Natural killer cell (primary cell): ENCODE data around the gene CMIP. TPM values are rescaled to one million over a fixed set of nuclear protein-coding genes. Genes with fewer than 3 reads are reported as not detected.

Source experiments
- ATAC-seq, 3 donors: fragments of 150-1000 bp in 2 of 3; fragments of 200-7000 bp in 1 of 3; cut with Tn5 transposase; 1 replicate in 1 of 3; 2 replicates in 2 of 3; pipeline ENCODE4 v1.10.0; 2021; ENCODE audit warnings: mild to moderate bottlenecking in 2 of 3, moderate library complexity in 2 of 3
- DNase-seq, 2 donors: peaks; one replicate each; pipeline versions ENCODE4 v3.0.0 to v3.0.0-alpha.2; 2013 to 2021; ENCODE audit warnings: mixed read lengths in 1 of 2
- H3K27ac ChIP-seq: one replicate; pipeline ENCODE4 v1.5.1; 2013; ENCODE audit warnings: mild to moderate bottlenecking, low read length
- H3K27me3 ChIP-seq: one replicate; pipeline ENCODE4 v1.6.1; 2013; ENCODE audit warnings: low read length; ENCODE audit not compliant: control insufficient read depth, insufficient read depth
- H3K36me3 ChIP-seq: one replicate; pipeline ENCODE4 v1.6.1; 2013; ENCODE audit warnings: low read length; ENCODE audit not compliant: control insufficient read depth, insufficient read depth
- H3K4me1 ChIP-seq: one replicate; pipeline ENCODE4 v1.6.1; 2013; ENCODE audit warnings: low read length; ENCODE audit not compliant: control insufficient read depth, insufficient read depth
- H3K4me3 ChIP-seq: one replicate; pipeline ENCODE4 v1.5.1; 2013; ENCODE audit warnings: low read length
- H3K9me3 ChIP-seq: one replicate; pipeline ENCODE4 v1.6.1; 2013; ENCODE audit warnings: low read length; ENCODE audit not compliant: control insufficient read depth, insufficient read depth
- H3K27ac Mint-ChIP-seq, 2 donors: one replicate each; pipeline ENCODE4 v1.8.0; 2022; ENCODE audit warnings: mild to moderate bottlenecking in 2 of 2, mixed read lengths in 2 of 2, moderate library complexity in 1 of 2
- H3K27me3 Mint-ChIP-seq, 2 donors: one replicate each; pipeline ENCODE4 v1.8.0; 2022; ENCODE audit warnings: low read depth in 2 of 2, mixed read lengths in 2 of 2
- H3K36me3 Mint-ChIP-seq: one replicate; pipeline ENCODE4 v1.8.0; 2022; ENCODE audit warnings: mixed read lengths
- H3K4me1 Mint-ChIP-seq, 2 donors: one replicate each; pipeline ENCODE4 v1.8.0; 2022; ENCODE audit warnings: mixed read lengths in 2 of 2
- H3K4me3 Mint-ChIP-seq: one replicate; pipeline ENCODE4 v1.8.0; 2022; ENCODE audit warnings: mild to moderate bottlenecking, moderate library complexity, mixed read lengths
- H3K9me3 Mint-ChIP-seq, 2 donors: one replicate each; pipeline ENCODE4 v1.8.0; 2022; ENCODE audit warnings: mixed read lengths in 2 of 2
- CTCF ChIP-seq: fragments of 200-600 bp; IDR thresholded peaks from one replicate; pipeline ENCODE4 v1.8.0; 2022; ENCODE audit warnings: antibody characterized with exemption
- WGBS: methylation state at CpG from one replicate; pipeline ENCODE4 v1.1.7; 2013; ENCODE audit warnings: missing lambda C conversion rate; ENCODE audit not compliant: insufficient coverage; 5-methylcytosine and 5-hydroxymethylcytosine counted together
- intact Hi-C: fragments of 100-400 bp; cut with micrococcal nuclease; formaldehyde crosslinking; loops from one replicate; pipeline ENCODE4 v1.14.2; 2022
- total RNA-seq, 4 donors: library from RNA; stranded (reverse); fragments of 120-200 nt in 1 of 4; gene quantifications; one replicate each; pipeline versions ENCODE4 v1.2.3 to v1.2.4, GENCODE V29; 2013 to 2022

Gene CMIP
- total RNA-seq, 3 donors from 2014 or later (not counting 1 experiment from before 2014, with no cell fraction given): 88.2 to 115 (median 91.5) TPM

- Histone ChIP-seq H3K4me3 (no peak overlapping the region), H3K36me3 (peaks cover 2% of the 10 kb centered on the region), H3K4me1 (peaks cover 9% of the 10 kb centered on the region), H3K27me3 (no peaks in the 10 kb centered on the region), H3K27ac (no peak overlapping the region), H3K9me3 (no peaks in the 10 kb centered on the region)
- Mint-ChIP-seq H3K4me1 (peaks cover 47 to 66% of the 10 kb centered on the region in 2 donors), H3K9me3 (peaks cover 0 to 2% of the 10 kb centered on the region in 2 donors), H3K27ac (no peak overlapping the region), H3K36me3 (no peaks in the 10 kb centered on the region), H3K27me3 (no peaks in the 10 kb centered on the region), H3K4me3 (no peak overlapping the region)
- no CpG with 5 or more reads among the region's 1 CpG for WGBS
- no peak for ATAC-seq
- intact Hi-C loops: no loop called here
- DNase-seq: no peak
- no peak for TF ChIP-seq CTCF
Observed at GRCh38 chr16:81646561-81646960, 202.0 kb downstream of the CMIP start.

DNA sequence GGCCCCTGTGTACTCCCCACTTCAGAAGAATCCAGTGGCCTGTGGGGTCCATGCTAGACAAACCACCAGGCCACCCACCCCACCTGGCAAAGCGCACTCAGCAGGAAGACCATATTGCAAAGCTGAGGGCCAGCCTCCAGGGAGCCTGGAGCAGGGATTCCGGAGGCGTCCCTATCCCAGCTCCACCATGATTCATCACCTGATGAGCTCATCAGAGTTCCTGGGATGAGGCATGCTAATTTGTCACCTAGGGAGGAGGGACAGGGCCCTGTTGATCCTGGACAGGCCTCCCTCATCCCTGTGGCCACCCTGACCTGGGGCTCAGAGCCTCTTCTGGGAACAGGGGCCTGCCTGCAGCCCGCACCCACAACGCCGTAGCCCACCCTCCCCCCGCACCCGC, 202.9 kb downstream of the CMIP start:
- no peak for TF ChIP-seq CTCF
- H3K36me3 Mint-ChIP-seq: no peaks in the 10 kb centered on the region
- H3K27me3 ChIP-seq: no peaks in the 10 kb centered on the region
- H3K9me3 Mint-ChIP-seq: peaks cover 0 to 2% of the 10 kb centered on the region in 2 donors
- no peaks in the 10 kb centered on the region for H3K9me3 ChIP-seq
- peaks cover 37 to 57% of the 10 kb centered on the region in 2 donors for H3K4me1 Mint-ChIP-seq
- intact Hi-C loops: no loop called here
- no peaks in the 10 kb centered on the region for H3K27me3 Mint-ChIP-seq
- no peak overlapping the region for H3K27ac Mint-ChIP-seq
- WGBS: 97% methylated on average over 6 of the region's 8 CpGs
- H3K36me3 ChIP-seq: peaks cover 6% of the 10 kb centered on the region
- H3K4me1 ChIP-seq: peaks cover 7% of the 10 kb centered on the region
- DNase-seq (no peak), ATAC-seq (no peak)
- no peak overlapping the region for H3K4me3 ChIP-seq
- H3K4me3 Mint-ChIP-seq: no peak overlapping the region
- H3K27ac ChIP-seq: no peak overlapping the region

- Histone ChIP-seq H3K27me3 (no peaks in the 10 kb centered on the region), H3K27ac (no peak overlapping the region), H3K4me3 (no peak overlapping the region), H3K9me3 (no peaks in the 10 kb centered on the region), H3K36me3 (peaks cover 24% of the 10 kb centered on the region), H3K4me1 (no peaks in the 10 kb centered on the region)
- no peak for ATAC-seq
- Mint-ChIP-seq H3K4me1 (peaks cover 29 to 38% of the 10 kb centered on the region in 2 donors), H3K9me3 (peaks cover 0 to 2% of the 10 kb centered on the region in 2 donors), H3K36me3 (no peaks in the 10 kb centered on the region), H3K27ac (peak overlapping the region in 1 of 2 donors; percentile 31), H3K4me3 (no peak overlapping the region), H3K27me3 (no peaks in the 10 kb centered on the region)
- WGBS: 90% methylated on average over 14 of the region's 14 CpGs
- no peak for DNase-seq
- intact Hi-C loops: no loop called here
- TF ChIP-seq CTCF: no peak
Observed at GRCh38 chr16:81649561-81650184, 205.1 kb downstream of the CMIP start.

DNA sequence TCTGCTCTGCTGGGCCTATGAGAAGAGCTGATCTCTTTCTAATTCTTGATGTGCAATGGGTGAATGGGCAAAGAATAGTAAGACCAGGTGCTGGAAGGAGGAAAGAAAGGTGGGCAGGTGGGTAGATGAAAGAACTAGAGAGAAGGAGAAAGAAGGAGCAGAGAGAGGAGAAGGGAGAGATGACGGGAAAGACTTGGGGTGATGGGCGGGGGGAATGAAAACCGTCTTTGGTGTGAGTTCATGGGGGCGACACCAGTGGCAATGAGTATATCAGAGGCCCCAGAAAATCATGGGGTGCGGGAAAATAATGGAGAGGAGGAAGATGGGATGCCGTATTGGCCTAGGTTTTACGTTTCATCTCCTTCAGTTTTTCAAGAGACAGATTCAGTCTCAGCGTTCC, 205.7 kb downstream of the CMIP start:
- H3K4me3 ChIP-seq: no peak overlapping the region
- Mint-ChIP-seq H3K27ac (peak overlapping the region in 1 of 2 donors; percentile 2), H3K36me3 (no peaks in the 10 kb centered on the region), H3K4me3 (no peak overlapping the region), H3K27me3 (no peaks in the 10 kb centered on the region), H3K9me3 (peaks cover 0 to 2% of the 10 kb centered on the region in 2 donors), H3K4me1 (peaks cover 29 to 38% of the 10 kb centered on the region in 2 donors)
- H3K4me1 ChIP-seq: no peaks in the 10 kb centered on the region
- peaks cover 27% of the 10 kb centered on the region for H3K36me3 ChIP-seq
- no peaks in the 10 kb centered on the region for H3K27me3 ChIP-seq
- WGBS: 92% methylated on average over 8 of the region's 8 CpGs
- H3K27ac ChIP-seq: no peak overlapping the region
- ATAC-seq: no peak
- H3K9me3 ChIP-seq: no peaks in the 10 kb centered on the region
- DNase-seq: no peak
- intact Hi-C loops: no loop called here
- TF ChIP-seq CTCF: no peak
